GM23338 (cell line): ENCODE results near the gene FAM222A. TPM values are rescaled to one million over a fixed set of nuclear protein-coding genes. Genes with fewer than 3 reads are reported as not detected.

ENCODE experiments used
- ATAC-seq: fragments of 200-7000 bp; cut with Tn5 transposase; 3 replicates; pipeline ENCODE4 v1.9.1; 2020
- DNase-seq: peaks from one replicate; pipeline ENCODE4 v3.0.0-alpha.2; 2015; ENCODE audit warnings: low spot score
- H2AFZ ChIP-seq: fragments of 200-600 bp; sonication (generic); 2 replicates; pipeline ENCODE4 v1.8.0; 2016; ENCODE audit warnings: antibody characterized with exemption, mild to moderate bottlenecking, moderate library complexity
- H3F3A ChIP-seq: fragments of 200-600 bp; sonication (generic); replicated peaks from 2 replicates; pipeline ENCODE4 v1.8.0; 2017; ENCODE audit warnings: antibody characterized with exemption, mixed run types, low read depth
- H3K27ac ChIP-seq: fragments of 200-600 bp; sonication (generic); 2 replicates; pipeline ENCODE4 v1.6.1; 2016; ENCODE audit warnings: low read depth
- H3K27me3 ChIP-seq: fragments of 200-600 bp; sonication (generic); 2 replicates; pipeline ENCODE4 v1.8.0; 2016; ENCODE audit warnings: mild to moderate bottlenecking, mixed run types, moderate library complexity; ENCODE audit not compliant: insufficient read depth
- H3K36me3 ChIP-seq: fragments of 200-600 bp; sonication (generic); 2 replicates; pipeline ENCODE4 v1.8.0; 2016; ENCODE audit warnings: mild to moderate bottlenecking; ENCODE audit not compliant: insufficient read depth
- H3K4me1 ChIP-seq: fragments of 200-600 bp; sonication (generic); 2 replicates; pipeline ENCODE4 v1.8.0; 2016; ENCODE audit warnings: mild to moderate bottlenecking, moderate library complexity; ENCODE audit not compliant: insufficient read depth
- H3K4me2 ChIP-seq: fragments of 200-600 bp; sonication (generic); 2 replicates; pipeline ENCODE4 v1.7.1; 2017; ENCODE audit warnings: mixed run types
- H3K4me3 ChIP-seq: fragments of 200-600 bp; sonication (generic); 2 replicates; pipeline ENCODE4 v1.6.1; 2016; ENCODE audit warnings: mixed run types
- H3K79me2 ChIP-seq: fragments of 200-600 bp; sonication (generic); replicated peaks from 2 replicates; pipeline ENCODE4 v1.8.0; 2017; ENCODE audit warnings: mild to moderate bottlenecking; ENCODE audit not compliant: insufficient read depth
- H3K9me2 ChIP-seq: fragments of 200-600 bp; sonication (generic); 2 replicates; pipeline ENCODE4 v1.8.0; 2017; ENCODE audit not compliant: insufficient read depth
- H4K20me1 ChIP-seq: fragments of 200-600 bp; sonication (generic); replicated peaks from 2 replicates; pipeline ENCODE4 v1.8.0; 2017; ENCODE audit warnings: mild to moderate bottlenecking; ENCODE audit not compliant: insufficient read depth
- H3K27ac Mint-ChIP-seq: 2 replicates; pipeline ENCODE4 v1.8.0; 2020; ENCODE audit warnings: inconsistent platforms, mild to moderate bottlenecking, moderate library complexity, mixed read lengths
- H3K27me3 Mint-ChIP-seq: 3 replicates; pipeline ENCODE4 v1.8.0; 2022; ENCODE audit warnings: low read depth, mild to moderate bottlenecking, moderate library complexity, mixed read lengths, inconsistent platforms; ENCODE audit not compliant: insufficient read depth, poor library complexity
- H3K36me3 Mint-ChIP-seq: 3 replicates; pipeline ENCODE4 v1.8.0; 2021; ENCODE audit warnings: low read depth, mild to moderate bottlenecking, inconsistent platforms, moderate library complexity, mixed read lengths
- H3K4me1 Mint-ChIP-seq: 3 replicates; pipeline ENCODE4 v1.8.0; 2020; ENCODE audit warnings: mild to moderate bottlenecking, inconsistent platforms, mixed read lengths
- H3K4me3 Mint-ChIP-seq: 3 replicates; pipeline ENCODE4 v1.8.0; 2021; ENCODE audit warnings: moderate library complexity, mild to moderate bottlenecking, inconsistent platforms, mixed read lengths
- H3K9me3 Mint-ChIP-seq: 3 replicates; pipeline ENCODE4 v1.8.0; 2020; ENCODE audit warnings: moderate library complexity, mild to moderate bottlenecking, inconsistent platforms, mixed read lengths
- CREB1 ChIP-seq: fragments of 250-450 bp; sonication (Bioruptor Pico); IDR thresholded peaks from 2 replicates; pipeline ENCODE4 v1.5.0; 2020; ENCODE audit warnings: low read depth, mild to moderate bottlenecking, moderate library complexity
- EZH2 ChIP-seq: fragments of 200-600 bp; sonication (generic); IDR thresholded peaks from one replicate; pipeline ENCODE4 v1.8.0; 2017; ENCODE audit warnings: antibody characterized with exemption, mild to moderate bottlenecking, low read depth; ENCODE audit not compliant: unreplicated experiment
- NANOG ChIP-seq: IDR thresholded peaks from 2 replicates; pipeline ENCODE4 v1.6.1; 2016; ENCODE audit warnings: antibody characterized with exemption, borderline replicate concordance
- POLR2AphosphoS5 ChIP-seq: IDR thresholded peaks from 2 replicates; pipeline ENCODE4 v1.6.1; 2016; ENCODE audit warnings: antibody characterized with exemption, low read depth
- STAT1 ChIP-seq: IDR thresholded peaks from one replicate; pipeline ENCODE4 v1.6.1; 2016; ENCODE audit warnings: antibody characterized with exemption; ENCODE audit not compliant: unreplicated experiment
- ZNF114 ChIP-seq: fragments of 250-450 bp; sonication (Bioruptor Pico); IDR thresholded peaks from 2 replicates; pipeline ENCODE4 v1.5.0; 2020; ENCODE audit warnings: mild to moderate bottlenecking, moderate library complexity
- ZNF331 ChIP-seq: fragments of 250-450 bp; sonication (Bioruptor Pico); IDR thresholded peaks from 2 replicates; pipeline ENCODE4 v1.5.0; 2020; ENCODE audit warnings: low read depth, mild to moderate bottlenecking, moderate library complexity
- polyA plus RNA-seq: library from polyadenylated mRNA; unstranded; fragments of >200 nt; fragmentation: Nextera tagmentation; extraction: Ambion mirVana; gene quantifications from 2 replicates; pipeline ENCODE4 v1.2.1, GENCODE V29; 2016
- total RNA-seq: library from RNA; depleted of rRNA; stranded (reverse); fragments of >200 nt; shearing (Covaris generic); gene quantifications from 2 replicates; pipeline ENCODE4 v1.2.3, GENCODE V29; 2014
- TF ChIP-seq, protein P1 (sequence below), 2 experiments: fragments of 200-600 bp in 1 of 2; sonication (generic) in 1 of 2; conservative IDR thresholded peaks; 2 replicates each; pipeline versions ENCODE4 v1.5.1 to v1.6.1; 2016 to 2017; ENCODE audit warnings: antibody characterized with exemption in 2 of 2, low read depth in 2 of 2, mild to moderate bottlenecking in 2 of 2, moderate library complexity in 1 of 2
- TF ChIP-seq, protein P2 (sequence below): IDR thresholded peaks from one replicate; pipeline ENCODE4 v1.6.1; 2018; ENCODE audit warnings: antibody characterized with exemption; ENCODE audit not compliant: unreplicated experiment
- TF ChIP-seq, protein P3 (sequence below): fragments of 250-450 bp; sonication (Bioruptor Pico); IDR thresholded peaks from 2 replicates; pipeline ENCODE4 v1.5.0; 2020; ENCODE audit warnings: mild to moderate bottlenecking, moderate library complexity
- TF ChIP-seq, protein P4 (sequence below): IDR thresholded peaks from 2 replicates; pipeline ENCODE4 v1.6.1; 2016; ENCODE audit warnings: antibody characterized with exemption

FAM222A gene
- total and polyA plus RNA-seq, 2 experiments from 2014 or later, result 0.78 to 2.1 TPM

DNA sequence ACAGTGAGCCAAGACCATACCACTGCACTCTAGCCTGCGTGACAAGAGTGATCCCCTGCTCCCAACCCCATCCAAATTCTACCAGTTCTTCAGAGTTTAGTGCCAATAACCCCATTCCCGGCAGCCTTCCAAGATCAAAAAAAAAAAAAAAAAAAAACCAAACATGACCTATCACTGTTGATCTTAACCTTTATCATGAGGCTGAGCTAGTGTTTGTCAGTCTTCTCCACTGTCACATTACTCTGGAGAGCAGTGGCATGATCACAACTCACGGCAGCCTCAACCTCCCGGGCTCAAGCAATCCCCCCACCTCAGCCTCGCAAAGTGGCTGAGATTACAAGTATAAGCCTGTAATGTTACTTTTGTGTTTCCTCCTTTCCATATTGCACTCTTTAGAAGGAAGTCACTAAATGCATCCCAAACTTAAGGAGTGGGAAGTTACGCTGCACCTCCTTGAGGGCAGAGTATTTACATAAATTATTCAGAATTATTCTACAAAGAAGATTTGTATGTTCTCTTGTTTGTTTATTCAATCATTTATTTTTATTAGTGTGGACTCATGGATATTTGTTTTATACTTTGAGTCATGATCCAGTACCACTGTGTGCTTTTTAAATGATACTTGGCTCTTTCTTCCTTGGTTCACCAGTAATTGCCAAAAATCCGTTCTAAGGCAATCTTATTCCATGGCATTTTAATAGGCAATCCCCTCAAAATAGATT lies 31.5 kb upstream of the FAM222A start (continued):
- TF ChIP-seq, protein P1, sequence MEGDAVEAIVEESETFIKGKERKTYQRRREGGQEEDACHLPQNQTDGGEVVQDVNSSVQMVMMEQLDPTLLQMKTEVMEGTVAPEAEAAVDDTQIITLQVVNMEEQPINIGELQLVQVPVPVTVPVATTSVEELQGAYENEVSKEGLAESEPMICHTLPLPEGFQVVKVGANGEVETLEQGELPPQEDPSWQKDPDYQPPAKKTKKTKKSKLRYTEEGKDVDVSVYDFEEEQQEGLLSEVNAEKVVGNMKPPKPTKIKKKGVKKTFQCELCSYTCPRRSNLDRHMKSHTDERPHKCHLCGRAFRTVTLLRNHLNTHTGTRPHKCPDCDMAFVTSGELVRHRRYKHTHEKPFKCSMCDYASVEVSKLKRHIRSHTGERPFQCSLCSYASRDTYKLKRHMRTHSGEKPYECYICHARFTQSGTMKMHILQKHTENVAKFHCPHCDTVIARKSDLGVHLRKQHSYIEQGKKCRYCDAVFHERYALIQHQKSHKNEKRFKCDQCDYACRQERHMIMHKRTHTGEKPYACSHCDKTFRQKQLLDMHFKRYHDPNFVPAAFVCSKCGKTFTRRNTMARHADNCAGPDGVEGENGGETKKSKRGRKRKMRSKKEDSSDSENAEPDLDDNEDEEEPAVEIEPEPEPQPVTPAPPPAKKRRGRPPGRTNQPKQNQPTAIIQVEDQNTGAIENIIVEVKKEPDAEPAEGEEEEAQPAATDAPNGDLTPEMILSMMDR (conservative IDR thresholded peaks at IDR 0.05; ENCODE audit: low read depth in 2 of 2), result no peak
- no peak for TF ChIP-seq EZH2

DNA sequence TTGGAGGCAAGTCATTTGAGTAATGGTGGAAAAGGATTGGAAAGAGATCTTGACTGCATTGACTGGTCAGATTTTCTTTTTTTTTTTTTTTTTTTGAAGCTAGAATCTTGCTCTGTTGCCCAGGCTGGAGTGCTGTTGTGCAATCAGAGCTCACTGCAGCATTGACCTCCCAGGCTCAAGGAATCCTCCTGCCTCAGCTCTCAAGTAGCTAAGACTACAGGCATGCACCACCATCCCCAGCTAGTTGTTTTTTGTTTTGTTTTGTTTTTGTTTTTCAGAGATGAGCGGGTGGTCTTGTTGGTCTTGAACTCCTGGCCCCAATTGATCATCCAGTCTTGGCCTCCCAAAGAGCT lies 30.9 kb upstream of the FAM222A start:
- Histone ChIP-seq H3K4me2 (no peak overlapping the region), H3K4me1 (0 out of 2 replicates have a peak, but pooled peaks cover 5% of the 10 kb centered on the region), H3K4me3 (no peak overlapping the region), H3K27me3 (no peaks in the 10 kb centered on the region), H3K27ac (no peak overlapping the region), H4K20me1 (no peaks in the 10 kb centered on the region; the same call in 1 of the 2 replicates), H2AFZ (no peak overlapping the region), H3K9me2 (no peaks in the 10 kb centered on the region), H3K36me3 (no peaks in the 10 kb centered on the region), H3K79me2 (no peaks in the 10 kb centered on the region), H3F3A (no peaks in the 10 kb centered on the region)
- Mint-ChIP-seq H3K4me3 (no peak overlapping the region), H3K36me3 (no peaks in the 10 kb centered on the region), H3K4me1 (peaks cover 7% of the 10 kb centered on the region; the same call in 2 of the 3 replicates), H3K27ac (no peak overlapping the region), H3K9me3 (no peaks in the 10 kb centered on the region), H3K27me3 (peaks cover 5% of the 10 kb centered on the region)
- ATAC-seq, result no peak
- DNase-seq, result no peak
- TF ChIP-seq, protein P2, sequence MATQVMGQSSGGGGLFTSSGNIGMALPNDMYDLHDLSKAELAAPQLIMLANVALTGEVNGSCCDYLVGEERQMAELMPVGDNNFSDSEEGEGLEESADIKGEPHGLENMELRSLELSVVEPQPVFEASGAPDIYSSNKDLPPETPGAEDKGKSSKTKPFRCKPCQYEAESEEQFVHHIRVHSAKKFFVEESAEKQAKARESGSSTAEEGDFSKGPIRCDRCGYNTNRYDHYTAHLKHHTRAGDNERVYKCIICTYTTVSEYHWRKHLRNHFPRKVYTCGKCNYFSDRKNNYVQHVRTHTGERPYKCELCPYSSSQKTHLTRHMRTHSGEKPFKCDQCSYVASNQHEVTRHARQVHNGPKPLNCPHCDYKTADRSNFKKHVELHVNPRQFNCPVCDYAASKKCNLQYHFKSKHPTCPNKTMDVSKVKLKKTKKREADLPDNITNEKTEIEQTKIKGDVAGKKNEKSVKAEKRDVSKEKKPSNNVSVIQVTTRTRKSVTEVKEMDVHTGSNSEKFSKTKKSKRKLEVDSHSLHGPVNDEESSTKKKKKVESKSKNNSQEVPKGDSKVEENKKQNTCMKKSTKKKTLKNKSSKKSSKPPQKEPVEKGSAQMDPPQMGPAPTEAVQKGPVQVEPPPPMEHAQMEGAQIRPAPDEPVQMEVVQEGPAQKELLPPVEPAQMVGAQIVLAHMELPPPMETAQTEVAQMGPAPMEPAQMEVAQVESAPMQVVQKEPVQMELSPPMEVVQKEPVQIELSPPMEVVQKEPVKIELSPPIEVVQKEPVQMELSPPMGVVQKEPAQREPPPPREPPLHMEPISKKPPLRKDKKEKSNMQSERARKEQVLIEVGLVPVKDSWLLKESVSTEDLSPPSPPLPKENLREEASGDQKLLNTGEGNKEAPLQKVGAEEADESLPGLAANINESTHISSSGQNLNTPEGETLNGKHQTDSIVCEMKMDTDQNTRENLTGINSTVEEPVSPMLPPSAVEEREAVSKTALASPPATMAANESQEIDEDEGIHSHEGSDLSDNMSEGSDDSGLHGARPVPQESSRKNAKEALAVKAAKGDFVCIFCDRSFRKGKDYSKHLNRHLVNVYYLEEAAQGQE, result no peak
- no peak for TF ChIP-seq ZNF331 (CRISPR knock-in tag)
- no peak for TF ChIP-seq ZNF114
- TF ChIP-seq CREB1 (CRISPR knock-in tag), result no peak
- no peak for TF ChIP-seq EZH2
- no peak for TF ChIP-seq POLR2AphosphoS5
- TF ChIP-seq, protein P3, sequence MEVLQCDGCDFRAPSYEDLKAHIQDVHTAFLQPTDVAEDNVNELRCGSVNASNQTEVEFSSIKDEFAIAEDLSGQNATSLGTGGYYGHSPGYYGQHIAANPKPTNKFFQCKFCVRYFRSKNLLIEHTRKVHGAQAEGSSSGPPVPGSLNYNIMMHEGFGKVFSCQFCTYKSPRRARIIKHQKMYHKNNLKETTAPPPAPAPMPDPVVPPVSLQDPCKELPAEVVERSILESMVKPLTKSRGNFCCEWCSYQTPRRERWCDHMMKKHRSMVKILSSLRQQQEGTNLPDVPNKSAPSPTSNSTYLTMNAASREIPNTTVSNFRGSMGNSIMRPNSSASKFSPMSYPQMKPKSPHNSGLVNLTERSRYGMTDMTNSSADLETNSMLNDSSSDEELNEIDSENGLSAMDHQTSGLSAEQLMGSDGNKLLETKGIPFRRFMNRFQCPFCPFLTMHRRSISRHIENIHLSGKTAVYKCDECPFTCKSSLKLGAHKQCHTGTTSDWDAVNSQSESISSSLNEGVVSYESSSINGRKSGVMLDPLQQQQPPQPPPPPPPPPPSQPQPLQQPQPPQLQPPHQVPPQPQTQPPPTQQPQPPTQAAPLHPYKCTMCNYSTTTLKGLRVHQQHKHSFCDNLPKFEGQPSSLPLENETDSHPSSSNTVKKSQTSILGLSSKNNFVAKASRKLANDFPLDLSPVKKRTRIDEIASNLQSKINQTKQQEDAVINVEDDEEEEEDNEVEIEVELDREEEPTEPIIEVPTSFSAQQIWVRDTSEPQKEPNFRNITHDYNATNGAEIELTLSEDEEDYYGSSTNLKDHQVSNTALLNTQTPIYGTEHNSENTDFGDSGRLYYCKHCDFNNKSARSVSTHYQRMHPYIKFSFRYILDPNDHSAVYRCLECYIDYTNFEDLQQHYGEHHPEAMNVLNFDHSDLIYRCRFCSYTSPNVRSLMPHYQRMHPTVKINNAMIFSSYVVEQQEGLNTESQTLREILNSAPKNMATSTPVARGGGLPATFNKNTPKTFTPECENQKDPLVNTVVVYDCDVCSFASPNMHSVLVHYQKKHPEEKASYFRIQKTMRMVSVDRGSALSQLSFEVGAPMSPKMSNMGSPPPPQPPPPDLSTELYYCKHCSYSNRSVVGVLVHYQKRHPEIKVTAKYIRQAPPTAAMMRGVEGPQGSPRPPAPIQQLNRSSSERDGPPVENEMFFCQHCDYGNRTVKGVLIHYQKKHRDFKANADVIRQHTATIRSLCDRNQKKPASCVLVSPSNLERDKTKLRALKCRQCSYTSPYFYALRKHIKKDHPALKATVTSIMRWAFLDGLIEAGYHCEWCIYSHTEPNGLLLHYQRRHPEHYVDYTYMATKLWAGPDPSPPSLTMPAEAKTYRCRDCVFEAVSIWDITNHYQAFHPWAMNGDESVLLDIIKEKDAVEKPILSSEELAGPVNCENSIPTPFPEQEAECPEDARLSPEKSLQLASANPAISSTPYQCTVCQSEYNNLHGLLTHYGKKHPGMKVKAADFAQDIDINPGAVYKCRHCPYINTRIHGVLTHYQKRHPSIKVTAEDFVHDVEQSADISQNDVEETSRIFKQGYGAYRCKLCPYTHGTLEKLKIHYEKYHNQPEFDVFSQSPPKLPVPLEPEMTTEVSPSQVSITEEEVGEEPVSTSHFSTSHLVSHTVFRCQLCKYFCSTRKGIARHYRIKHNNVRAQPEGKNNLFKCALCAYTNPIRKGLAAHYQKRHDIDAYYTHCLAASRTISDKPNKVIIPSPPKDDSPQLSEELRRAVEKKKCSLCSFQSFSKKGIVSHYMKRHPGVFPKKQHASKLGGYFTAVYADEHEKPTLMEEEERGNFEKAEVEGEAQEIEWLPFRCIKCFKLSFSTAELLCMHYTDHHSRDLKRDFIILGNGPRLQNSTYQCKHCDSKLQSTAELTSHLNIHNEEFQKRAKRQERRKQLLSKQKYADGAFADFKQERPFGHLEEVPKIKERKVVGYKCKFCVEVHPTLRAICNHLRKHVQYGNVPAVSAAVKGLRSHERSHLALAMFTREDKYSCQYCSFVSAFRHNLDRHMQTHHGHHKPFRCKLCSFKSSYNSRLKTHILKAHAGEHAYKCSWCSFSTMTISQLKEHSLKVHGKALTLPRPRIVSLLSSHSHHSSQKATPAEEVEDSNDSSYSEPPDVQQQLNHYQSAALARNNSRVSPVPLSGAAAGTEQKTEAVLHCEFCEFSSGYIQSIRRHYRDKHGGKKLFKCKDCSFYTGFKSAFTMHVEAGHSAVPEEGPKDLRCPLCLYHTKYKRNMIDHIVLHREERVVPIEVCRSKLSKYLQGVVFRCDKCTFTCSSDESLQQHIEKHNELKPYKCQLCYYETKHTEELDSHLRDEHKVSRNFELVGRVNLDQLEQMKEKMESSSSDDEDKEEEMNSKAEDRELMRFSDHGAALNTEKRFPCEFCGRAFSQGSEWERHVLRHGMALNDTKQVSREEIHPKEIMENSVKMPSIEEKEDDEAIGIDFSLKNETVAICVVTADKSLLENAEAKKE (CRISPR knock-in tag), result no peak
- TF ChIP-seq NANOG, result no peak
- TF ChIP-seq, protein P4, sequence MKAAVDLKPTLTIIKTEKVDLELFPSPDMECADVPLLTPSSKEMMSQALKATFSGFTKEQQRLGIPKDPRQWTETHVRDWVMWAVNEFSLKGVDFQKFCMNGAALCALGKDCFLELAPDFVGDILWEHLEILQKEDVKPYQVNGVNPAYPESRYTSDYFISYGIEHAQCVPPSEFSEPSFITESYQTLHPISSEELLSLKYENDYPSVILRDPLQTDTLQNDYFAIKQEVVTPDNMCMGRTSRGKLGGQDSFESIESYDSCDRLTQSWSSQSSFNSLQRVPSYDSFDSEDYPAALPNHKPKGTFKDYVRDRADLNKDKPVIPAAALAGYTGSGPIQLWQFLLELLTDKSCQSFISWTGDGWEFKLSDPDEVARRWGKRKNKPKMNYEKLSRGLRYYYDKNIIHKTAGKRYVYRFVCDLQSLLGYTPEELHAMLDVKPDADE, result no peak
- no peak for TF ChIP-seq STAT1
